Smooth muscle cell (in vitro differentiated cells): Measurements from ENCODE around the gene MYH3. TPM values are rescaled to one million over a fixed set of nuclear protein-coding genes. Genes with fewer than 3 reads are reported as not detected.

Experiments used
- DNase-seq: peaks from one replicate; lab custom pipeline; 2025; ENCODE audit not compliant: unreplicated experiment; lab: John Stamatoyannopoulos, UW
- H2AFZ ChIP-seq: fragments of 200-600 bp; sonication (generic); 2 replicates; pipeline ENCODE4 v1.6.0; 2016; ENCODE audit warnings: antibody characterized with exemption, low read depth, mild to moderate bottlenecking
- H3F3A ChIP-seq: fragments of 200-600 bp; sonication (generic); 2 replicates; pipeline ENCODE4 v1.6.0; 2017; ENCODE audit warnings: antibody characterized with exemption, low read depth
- H3K27ac ChIP-seq: fragments of 200-600 bp; sonication (generic); 2 replicates; pipeline ENCODE4 v1.5.1; 2016; ENCODE audit warnings: low read depth, mild to moderate bottlenecking
- H3K27me3 ChIP-seq: fragments of 200-600 bp; sonication (generic); 2 replicates; pipeline ENCODE4 v1.6.1; 2016; ENCODE audit warnings: low read depth, mild to moderate bottlenecking
- H3K36me3 ChIP-seq: fragments of 200-600 bp; sonication (generic); 2 replicates; pipeline ENCODE4 v1.5.1; 2016; ENCODE audit warnings: low read depth
- H3K4me1 ChIP-seq: fragments of 200-600 bp; sonication (generic); 2 replicates; pipeline ENCODE4 v1.5.1; 2016; ENCODE audit warnings: low read depth
- H3K4me2 ChIP-seq: fragments of 200-600 bp; sonication (generic); 2 replicates; pipeline ENCODE4 v1.6.0; 2016; ENCODE audit warnings: mild to moderate bottlenecking
- H3K4me3 ChIP-seq: fragments of 200-600 bp; sonication (generic); 2 replicates; pipeline ENCODE4 v1.5.1; 2016; ENCODE audit warnings: mild to moderate bottlenecking
- H3K79me2 ChIP-seq: fragments of 200-600 bp; sonication (generic); 2 replicates; pipeline ENCODE4 v1.6.0; 2016; ENCODE audit warnings: low read depth, mild to moderate bottlenecking
- H3K9ac ChIP-seq: fragments of 200-600 bp; sonication (generic); 2 replicates; pipeline ENCODE4 v1.6.0; 2016; ENCODE audit warnings: low read depth
- H3K9me3 ChIP-seq: fragments of 200-600 bp; sonication (generic); replicated peaks from 2 replicates; pipeline ENCODE4 v1.5.1; 2016; ENCODE audit warnings: low read depth
- H4K20me1 ChIP-seq: fragments of 200-600 bp; sonication (generic); 2 replicates; pipeline ENCODE4 v1.6.0; 2016; ENCODE audit warnings: low read depth
- CTCF ChIP-seq: fragments of 200-600 bp; sonication (generic); IDR thresholded peaks from 2 replicates; pipeline ENCODE4 v1.5.1; 2017; ENCODE audit warnings: borderline replicate concordance, mild to moderate bottlenecking, antibody characterized with exemption; ENCODE audit not compliant: insufficient read depth, poor library complexity, severe bottlenecking
- WGBS: methylation state at CpG from one replicate; pipeline ENCODE4 v1.1.7; 2016; ENCODE audit warnings: low lambda C conversion rate; 5-methylcytosine and 5-hydroxymethylcytosine counted together
- polyA plus RNA-seq: library from polyadenylated mRNA; unstranded; fragments of >200 nt; fragmentation: Nextera tagmentation; extraction: Ambion mirVana; gene quantifications from 2 replicates; pipeline ENCODE4 v1.2.1, GENCODE V29; 2016
- total RNA-seq: library from RNA; depleted of rRNA; stranded (reverse); fragments of >200 nt; gene quantifications from 2 replicates; pipeline ENCODE4 v1.2.3, GENCODE V29; 2014

The MYH3 gene
- total and polyA plus RNA-seq, 2 experiments from 2014 or later, result 1.1 to 1.2 TPM

- H3K4me3 ChIP-seq, result no peak overlapping the region
- no peaks in the 10 kb centered on the region for H3K27me3 ChIP-seq
- 95% methylated on average over 11 of the region's 11 CpGs for WGBS
- no peaks in the 10 kb centered on the region for H3K79me2 ChIP-seq
- DNase-seq, result no peak
- H4K20me1 ChIP-seq, result no peaks in the 10 kb centered on the region
- H2AFZ ChIP-seq, result no peak overlapping the region
- TF ChIP-seq CTCF, result no peak
- no peaks in the 10 kb centered on the region for H3K4me1 ChIP-seq
- H3K9me3 ChIP-seq, result no peaks in the 10 kb centered on the region
- no peaks in the 10 kb centered on the region for H3F3A ChIP-seq
- no peak overlapping the region for H3K4me2 ChIP-seq
- H3K36me3 ChIP-seq, result no peaks in the 10 kb centered on the region
- H3K9ac ChIP-seq, result no peak overlapping the region
- H3K27ac ChIP-seq, result no peak overlapping the region
Observed at GRCh38 chr17:10624969-10625368, 32.1 kb downstream of the MYH3 start.

GRCh38 chr17:10623737-10624338 lies 33.3 kb downstream of the MYH3 start:
- H3K79me2 ChIP-seq, result no peaks in the 10 kb centered on the region
- no peak overlapping the region for H3K27ac ChIP-seq
- no peak overlapping the region for H3K9ac ChIP-seq
- no peak overlapping the region for H3K4me3 ChIP-seq
- H3K36me3 ChIP-seq, result no peaks in the 10 kb centered on the region
- no peaks in the 10 kb centered on the region for H3K4me1 ChIP-seq
- H2AFZ ChIP-seq, result no peak overlapping the region
- no peaks in the 10 kb centered on the region for H3K9me3 ChIP-seq
- 92% methylated on average over 10 of the region's 10 CpGs for WGBS
- H3F3A ChIP-seq, result no peaks in the 10 kb centered on the region
- H4K20me1 ChIP-seq, result no peaks in the 10 kb centered on the region
- no peak for DNase-seq
- H3K27me3 ChIP-seq, result no peaks in the 10 kb centered on the region
- H3K4me2 ChIP-seq, result no peak overlapping the region
- no peak for TF ChIP-seq CTCF

- Histone ChIP-seq H3K4me2 (no peak overlapping the region), H4K20me1 (no peaks in the 10 kb centered on the region), H3K36me3 (no peaks in the 10 kb centered on the region), H3K27ac (peak overlapping the region; percentile 53), H3K9ac (no peak overlapping the region), H3K79me2 (no peaks in the 10 kb centered on the region), H3F3A (no peaks in the 10 kb centered on the region), H2AFZ (no peak overlapping the region), H3K9me3 (no peaks in the 10 kb centered on the region), H3K27me3 (no peaks in the 10 kb centered on the region), H3K4me3 (no peak overlapping the region), H3K4me1 (no peaks in the 10 kb centered on the region)
- DNase-seq, result no peak
- TF ChIP-seq CTCF, result no peak
- 85% methylated on average over 14 of the region's 14 CpGs for WGBS
Observed at GRCh38 chr17:10622617-10623485, 34.3 kb downstream of the MYH3 start.
